GM12873 (cell line): ENCODE results near the gene CRYBG2.

Experiments used
- CTCF ChIP-seq: IDR thresholded peaks from 2 replicates; pipeline ENCODE4 v1.5.1; 2012; ENCODE audit warnings: low read depth, mild to moderate bottlenecking, moderate library complexity, low read length, control low read depth; ENCODE audit not compliant: insufficient read depth; ENCODE audit errors: missing control alignments

CRYBG2 gene

GRCh38 chr1:26300578-26301275 lies 53.2 kb downstream of the CRYBG2 start:
- no peak for TF ChIP-seq CTCF

GRCh38 chr1:26297791-26298124 lies 56.2 kb downstream of the CRYBG2 start:
- no peak for TF ChIP-seq CTCF

GRCh38 chr1:26297057-26297790 lies 56.7 kb downstream of the CRYBG2 start:
- TF ChIP-seq CTCF: no peak

GRCh38 chr1:26296340-26297056 lies 57.4 kb downstream of the CRYBG2 start:
- TF ChIP-seq CTCF: no peak

- TF ChIP-seq CTCF: no peak
These were observed 58.5 kb downstream of the CRYBG2 start for GRCh38 chr1:26295194-26296138.

- TF ChIP-seq CTCF: no peak
These were observed 59.9 kb downstream of the CRYBG2 start for GRCh38 chr1:26293911-26294463.
